Measurements from ENCODE around the gene THRAP3. TPM values are rescaled to one million over a fixed set of nuclear protein-coding genes. Genes with fewer than 3 reads are reported as not detected.

Gene THRAP3
- total RNA-seq, 1 experiment from 2014 or later = 55.7 TPM

GRCh38 chr1:36198641-36199040 lies 25.6 kb upstream of the THRAP3 start:
- ChIA-PET POLR2A (ENCODE audit: unreplicated experiment) (no interaction called here), CTCF (no interaction called here)
- H3K4me2 ChIP-seq (ENCODE audit: low read length) = no peak overlapping the region
- H4K20me1 ChIP-seq (ENCODE audit: low read length) = no peaks in the 10 kb centered on the region
- no peak overlapping the region for H3K27ac ChIP-seq (ENCODE audit: low read length)
- intact Hi-C loops (cut with micrococcal nuclease) = no loop called here
- H3K4me3 ChIP-seq (ENCODE audit: low read length) = no peak overlapping the region
- BruUV-seq (replicated peaks) = no TSS peak
- H3K79me2 ChIP-seq (ENCODE audit: low read length) = no peaks in the 10 kb centered on the region
- H2AFZ ChIP-seq (ENCODE audit: low read length) = no peak overlapping the region
- peaks cover 13% of the 10 kb centered on the region; the same call in 1 of the 2 replicates for H3K4me1 ChIP-seq (ENCODE audit: insufficient read depth, low read length)
- no peaks in the 10 kb centered on the region for H3K9me3 ChIP-seq (ENCODE audit: low read length)
- DNase-seq (no peak), ATAC-seq (no peak)
- no peak for TF ChIP-seq EZH2phosphoT487 (IDR thresholded peaks at IDR 0.05; ENCODE audit: borderline replicate concordance, low read length)
- no peak for TF ChIP-seq EZH2 (IDR thresholded peaks at IDR 0.05; ENCODE audit: low read length, unreplicated experiment)
- TF ChIP-seq CTCF (conservative IDR thresholded peaks at IDR 0.05; ENCODE audit: low read depth, low read length) = no peak
- H3K9me2 ChIP-seq (replicated peaks; ENCODE audit: low read length) = no peaks in the 10 kb centered on the region
- no peaks in the 10 kb centered on the region for H3K36me3 ChIP-seq (ENCODE audit: low read depth, low read length)
- H3F3A ChIP-seq (ENCODE audit: low read length, unreplicated experiment) = no peaks in the 10 kb centered on the region
- H3K27me3 ChIP-seq (ENCODE audit: low read length) = no peaks in the 10 kb centered on the region
- H3K9ac ChIP-seq (ENCODE audit: low read length) = no peak overlapping the region

GRCh38 chr1:36199934-36200741 lies 24.1 kb upstream of the THRAP3 start:
- CTCF ChIA-PET = no interaction called here
- Histone ChIP-seq H3K4me3 (ENCODE audit: low read length) (peak overlapping the region; percentile 10; the same call in 1 of the 2 replicates), H3K27ac (ENCODE audit: low read length) (peak overlapping the region; percentile 27), H3K4me2 (ENCODE audit: low read length) (peak overlapping the region; percentile 69), H3K36me3 (ENCODE audit: low read depth, low read length) (no peaks in the 10 kb centered on the region), H3F3A (ENCODE audit: low read length, unreplicated experiment) (no peaks in the 10 kb centered on the region), H3K9me2 (replicated peaks; ENCODE audit: low read length) (no peaks in the 10 kb centered on the region), H3K9ac (ENCODE audit: low read length) (no peak overlapping the region), H3K9me3 (ENCODE audit: low read length) (no peaks in the 10 kb centered on the region), H3K4me1 (ENCODE audit: insufficient read depth, low read length) (peaks cover 13% of the 10 kb centered on the region; the same call in 1 of the 2 replicates), H4K20me1 (ENCODE audit: low read length) (no peaks in the 10 kb centered on the region), H3K27me3 (ENCODE audit: low read length) (no peaks in the 10 kb centered on the region), H3K79me2 (ENCODE audit: low read length) (no peaks in the 10 kb centered on the region), H2AFZ (ENCODE audit: low read length) (peak overlapping the region; percentile 70)
- TF ChIP-seq CTCF (conservative IDR thresholded peaks at IDR 0.05; ENCODE audit: low read depth, low read length) = peak; percentile 24; the same call in 1 of the 2 replicates
- TF ChIP-seq EZH2phosphoT487 (IDR thresholded peaks at IDR 0.05; ENCODE audit: borderline replicate concordance, low read length) = no peak
- no peak for TF ChIP-seq EZH2 (IDR thresholded peaks at IDR 0.05; ENCODE audit: low read length, unreplicated experiment)
- ATAC-seq (peak; percentile 96), DNase-seq (peak; percentile 76)
- no TSS peak for BruUV-seq (replicated peaks)
- POLR2A ChIA-PET (ENCODE audit: unreplicated experiment) = no interaction called here
- intact Hi-C loops (cut with micrococcal nuclease) = loop anchor here (5.0 kb wide), 1 partner anchor 53 kb away; the partner anchor contains the start of gene TRAPPC3

- no peak for DNase-seq
- Histone ChIP-seq H3F3A (ENCODE audit: low read length, unreplicated experiment) (no peaks in the 10 kb centered on the region), H3K4me1 (ENCODE audit: insufficient read depth, low read length) (peaks cover 13% of the 10 kb centered on the region; the same call in 1 of the 2 replicates), H3K27me3 (ENCODE audit: low read length) (no peaks in the 10 kb centered on the region), H3K36me3 (ENCODE audit: low read depth, low read length) (no peaks in the 10 kb centered on the region), H3K79me2 (ENCODE audit: low read length) (no peaks in the 10 kb centered on the region), H3K9me3 (ENCODE audit: low read length) (no peaks in the 10 kb centered on the region), H4K20me1 (ENCODE audit: low read length) (no peaks in the 10 kb centered on the region), H3K9me2 (replicated peaks; ENCODE audit: low read length) (no peaks in the 10 kb centered on the region), H2AFZ (ENCODE audit: low read length) (no peak overlapping the region), H3K9ac (ENCODE audit: low read length) (no peak overlapping the region), H3K4me2 (ENCODE audit: low read length) (no peak overlapping the region), H3K4me3 (ENCODE audit: low read length) (no peak overlapping the region), H3K27ac (ENCODE audit: low read length) (no peak overlapping the region)
- TF ChIP-seq EZH2 (IDR thresholded peaks at IDR 0.05; ENCODE audit: low read length, unreplicated experiment) = no peak
- no peak for TF ChIP-seq EZH2phosphoT487 (IDR thresholded peaks at IDR 0.05; ENCODE audit: borderline replicate concordance, low read length)
- TF ChIP-seq CTCF (conservative IDR thresholded peaks at IDR 0.05; ENCODE audit: low read depth, low read length) = no peak
- ChIA-PET POLR2A (ENCODE audit: unreplicated experiment) (no interaction called here), CTCF (no interaction called here)
- intact Hi-C loops (cut with micrococcal nuclease) = loop anchor here (5.0 kb wide), 1 partner anchor 56 kb away; the partner anchor contains the start of gene TRAPPC3
- BruUV-seq (replicated peaks) = no TSS peak
- no peak for ATAC-seq
These were observed 21.2 kb upstream of the THRAP3 start for GRCh38 chr1:36203027-36203553.

Data from PC-3 (cell line).